Mesothelial cell of epicardium (in vitro differentiated cells): ENCODE measurements around the gene COPG1. TPM values are rescaled to one million over a fixed set of nuclear protein-coding genes. Genes with fewer than 3 reads are reported as not detected.

Experiments
- DNase-seq, 2 experiments: peaks; one replicate each; pipeline ENCODE4 v3.0.0; 2021; ENCODE audit warnings: low spot score in 2 of 2; ENCODE audit not compliant: unreplicated experiment in 2 of 2
- H3K27ac Mint-ChIP-seq: 2 replicates; pipeline ENCODE4 v1.8.0; 2021; ENCODE audit warnings: mixed read lengths
- H3K27me3 Mint-ChIP-seq: 2 replicates; pipeline ENCODE4 v1.8.0; 2021; ENCODE audit warnings: low read depth, mixed read lengths
- H3K36me3 Mint-ChIP-seq: 2 replicates; pipeline ENCODE4 v1.8.0; 2021; ENCODE audit warnings: mixed read lengths
- H3K4me1 Mint-ChIP-seq: 2 replicates; pipeline ENCODE4 v1.8.0; 2021; ENCODE audit warnings: mixed read lengths
- H3K4me3 Mint-ChIP-seq: 2 replicates; pipeline ENCODE4 v1.8.0; 2021; ENCODE audit warnings: mild to moderate bottlenecking, moderate library complexity, mixed read lengths
- H3K9me3 Mint-ChIP-seq: 2 replicates; pipeline ENCODE4 v1.8.0; 2021; ENCODE audit warnings: mixed read lengths
- total RNA-seq: library from RNA; stranded (reverse); gene quantifications from 3 replicates; pipeline ENCODE4 v1.2.1, GENCODE V29; 2021
- TF ChIP-seq, protein P1 (sequence below): fragments of 200-600 bp; sonication (generic); IDR thresholded peaks from one replicate; pipeline ENCODE4 v1.5.0; 2021; ENCODE audit warnings: antibody characterized with exemption; ENCODE audit not compliant: unreplicated experiment

The COPG1 gene
- total RNA-seq, 1 donor from 2014 or later = 172 TPM

DNA sequence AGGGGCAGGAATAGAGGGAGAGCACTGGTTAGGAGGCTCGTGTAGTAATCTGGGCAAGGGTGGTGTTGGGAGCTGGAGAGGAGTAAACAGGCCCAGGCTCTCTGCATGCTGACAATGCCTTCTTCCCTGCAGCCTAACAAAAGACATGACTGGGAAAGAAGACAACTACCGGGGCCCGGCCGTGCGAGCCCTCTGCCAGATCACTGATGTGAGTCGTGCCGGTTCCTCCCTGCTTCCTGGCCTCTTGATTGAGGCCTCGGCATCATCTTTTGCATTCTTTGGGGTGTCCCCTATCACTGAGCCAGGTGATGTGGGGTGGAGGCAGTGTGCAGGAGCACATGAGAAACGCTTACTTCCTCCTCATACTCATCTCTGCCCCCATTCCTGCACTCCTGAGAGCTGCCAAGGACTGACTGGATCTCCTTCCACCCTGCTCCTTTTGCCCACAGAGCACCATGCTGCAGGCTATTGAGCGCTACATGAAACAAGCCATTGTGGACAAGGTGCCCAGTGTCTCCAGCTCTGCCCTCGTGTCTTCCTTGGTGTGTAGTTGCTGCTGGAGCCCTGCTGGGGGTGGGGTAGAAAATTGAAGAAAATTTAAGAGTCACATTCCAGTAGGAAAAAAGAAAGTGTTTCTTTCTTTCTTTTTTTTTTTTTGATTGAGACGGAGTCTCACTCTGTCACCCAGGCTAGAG lies 5.3 kb downstream of the COPG1 start:
- H3K27ac Mint-ChIP-seq = no peak overlapping the region
- H3K4me1 Mint-ChIP-seq = peaks cover 8% of the 10 kb centered on the region
- H3K4me3 Mint-ChIP-seq = no peak overlapping the region
- H3K9me3 Mint-ChIP-seq = no peaks in the 10 kb centered on the region
- TF ChIP-seq, protein P1, sequence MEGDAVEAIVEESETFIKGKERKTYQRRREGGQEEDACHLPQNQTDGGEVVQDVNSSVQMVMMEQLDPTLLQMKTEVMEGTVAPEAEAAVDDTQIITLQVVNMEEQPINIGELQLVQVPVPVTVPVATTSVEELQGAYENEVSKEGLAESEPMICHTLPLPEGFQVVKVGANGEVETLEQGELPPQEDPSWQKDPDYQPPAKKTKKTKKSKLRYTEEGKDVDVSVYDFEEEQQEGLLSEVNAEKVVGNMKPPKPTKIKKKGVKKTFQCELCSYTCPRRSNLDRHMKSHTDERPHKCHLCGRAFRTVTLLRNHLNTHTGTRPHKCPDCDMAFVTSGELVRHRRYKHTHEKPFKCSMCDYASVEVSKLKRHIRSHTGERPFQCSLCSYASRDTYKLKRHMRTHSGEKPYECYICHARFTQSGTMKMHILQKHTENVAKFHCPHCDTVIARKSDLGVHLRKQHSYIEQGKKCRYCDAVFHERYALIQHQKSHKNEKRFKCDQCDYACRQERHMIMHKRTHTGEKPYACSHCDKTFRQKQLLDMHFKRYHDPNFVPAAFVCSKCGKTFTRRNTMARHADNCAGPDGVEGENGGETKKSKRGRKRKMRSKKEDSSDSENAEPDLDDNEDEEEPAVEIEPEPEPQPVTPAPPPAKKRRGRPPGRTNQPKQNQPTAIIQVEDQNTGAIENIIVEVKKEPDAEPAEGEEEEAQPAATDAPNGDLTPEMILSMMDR = no peak
- H3K36me3 Mint-ChIP-seq = peaks cover 49% of the 10 kb centered on the region
- no peaks in the 10 kb centered on the region for H3K27me3 Mint-ChIP-seq
- no peak for DNase-seq

DNA sequence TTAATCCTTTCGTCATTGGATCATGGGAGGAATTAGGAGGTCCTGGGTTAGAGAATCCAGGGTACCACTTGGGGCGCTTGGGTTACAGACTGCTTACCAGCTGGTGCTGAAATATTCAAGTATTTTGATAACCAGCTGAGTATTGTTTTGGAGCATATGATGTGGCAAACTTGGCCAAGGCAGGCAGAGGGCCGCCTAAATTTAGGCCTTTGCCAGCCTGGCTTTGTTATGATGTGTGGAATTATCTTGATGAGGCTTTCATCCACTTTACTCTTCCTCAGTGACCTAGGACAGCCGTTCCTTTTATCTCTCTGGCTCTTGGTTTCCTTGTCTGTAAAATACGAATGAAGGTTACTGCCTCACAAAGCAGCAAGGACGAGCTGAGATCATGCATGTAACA lies 6.9 kb downstream of the COPG1 start:
- H3K27ac Mint-ChIP-seq = no peak overlapping the region
- peaks cover 51% of the 10 kb centered on the region for H3K36me3 Mint-ChIP-seq
- no peak overlapping the region for H3K4me3 Mint-ChIP-seq

DNA sequence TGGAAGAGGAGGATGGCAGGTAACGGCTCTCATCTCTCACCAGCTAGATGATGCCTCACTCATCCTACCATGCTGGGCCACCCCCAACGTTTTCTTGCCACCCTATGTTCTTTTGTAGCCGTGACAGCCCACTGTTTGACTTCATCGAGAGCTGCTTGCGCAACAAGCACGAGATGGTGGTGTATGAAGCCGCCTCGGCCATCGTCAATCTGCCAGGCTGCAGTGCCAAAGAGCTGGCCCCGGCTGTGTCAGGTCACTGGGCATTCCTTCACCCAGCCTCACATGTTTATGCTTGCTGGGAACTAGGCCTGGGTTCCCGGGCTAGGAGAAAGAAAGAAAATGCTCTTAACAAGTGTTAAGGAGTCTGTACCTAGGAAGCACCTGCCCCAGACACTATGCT lies 8.2 kb downstream of the COPG1 start:
- H3K4me1 Mint-ChIP-seq = no peaks in the 10 kb centered on the region
- H3K9me3 Mint-ChIP-seq = no peaks in the 10 kb centered on the region
- peaks cover 54% of the 10 kb centered on the region for H3K36me3 Mint-ChIP-seq
- no peak overlapping the region for H3K27ac Mint-ChIP-seq
- H3K27me3 Mint-ChIP-seq = no peaks in the 10 kb centered on the region
- H3K4me3 Mint-ChIP-seq = no peak overlapping the region
- TF ChIP-seq, protein P1 = no peak
- DNase-seq = no peak

More for the DNA sequence above, 6.9 kb downstream of the COPG1 start:
- Mint-ChIP-seq H3K27me3 (no peaks in the 10 kb centered on the region), H3K9me3 (no peaks in the 10 kb centered on the region), H3K4me1 (no peaks in the 10 kb centered on the region)
- no peak for DNase-seq
- TF ChIP-seq, protein P1 = no peak

DNA sequence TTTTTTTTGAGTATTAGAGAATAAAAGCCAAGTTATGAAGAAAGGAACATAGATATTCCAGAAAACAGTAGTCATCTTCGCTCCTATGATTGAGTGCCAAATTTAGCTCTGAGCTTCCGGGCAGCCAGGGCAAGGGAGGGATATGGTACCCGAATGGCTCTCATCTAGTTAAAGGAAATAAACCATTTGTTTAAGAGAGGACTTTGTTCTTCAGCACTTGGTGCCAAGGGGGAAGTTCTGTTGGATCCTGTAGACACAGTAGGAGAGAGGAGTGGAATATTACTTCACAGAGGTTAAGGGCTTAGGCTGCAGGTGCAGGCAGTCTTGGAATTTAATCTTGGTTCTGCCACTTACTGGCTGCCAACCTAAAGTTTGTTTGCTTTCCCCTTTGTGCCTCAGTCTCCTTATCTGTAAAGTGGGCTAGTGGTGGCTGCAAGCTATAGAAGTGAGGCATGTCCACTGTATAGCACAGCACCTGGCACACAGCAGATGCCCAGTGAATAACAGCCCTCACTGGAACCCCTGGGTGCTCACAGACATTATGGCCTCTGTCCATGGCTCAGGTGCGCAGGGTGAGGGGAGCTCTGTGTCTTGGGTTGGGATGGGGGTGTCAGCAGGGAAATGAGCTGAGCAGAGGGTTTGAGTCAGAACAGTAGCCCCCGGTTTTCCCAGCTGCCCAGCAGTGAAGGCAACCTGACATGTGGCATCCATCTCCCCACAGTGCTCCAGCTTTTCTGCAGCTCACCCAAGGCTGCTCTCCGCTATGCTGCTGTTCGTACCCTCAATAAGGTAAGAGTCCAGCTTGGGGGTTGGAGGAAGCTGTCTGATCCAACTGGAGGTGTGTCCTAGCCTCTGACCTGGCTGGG lies 10.4 kb downstream of the COPG1 start:
- no peak overlapping the region for H3K4me3 Mint-ChIP-seq
- H3K36me3 Mint-ChIP-seq = peaks cover 57% of the 10 kb centered on the region
- no peak for DNase-seq
- TF ChIP-seq, protein P1 = no peak
- no peak overlapping the region for H3K27ac Mint-ChIP-seq
- no peaks in the 10 kb centered on the region for H3K9me3 Mint-ChIP-seq
- H3K27me3 Mint-ChIP-seq = no peaks in the 10 kb centered on the region
- no peaks in the 10 kb centered on the region for H3K4me1 Mint-ChIP-seq

DNA sequence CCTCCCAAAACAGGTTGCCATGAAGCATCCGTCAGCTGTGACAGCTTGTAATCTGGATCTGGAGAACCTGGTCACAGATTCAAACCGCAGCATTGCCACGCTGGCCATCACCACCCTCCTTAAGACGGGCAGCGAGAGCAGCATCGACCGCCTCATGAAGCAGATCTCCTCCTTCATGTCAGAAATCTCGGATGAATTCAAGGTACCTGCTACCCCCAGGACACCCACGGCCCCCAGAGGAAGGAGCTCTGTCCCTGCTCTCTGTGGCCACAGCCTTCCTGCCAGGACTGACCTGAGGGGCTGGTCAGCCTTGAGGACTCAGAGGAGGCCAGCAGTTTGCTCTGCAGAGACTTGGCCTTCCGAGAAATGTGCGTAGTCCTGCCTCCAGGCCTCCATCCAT lies 11.2 kb downstream of the COPG1 start:
- DNase-seq = no peak
- no peak overlapping the region for H3K4me3 Mint-ChIP-seq
- H3K27me3 Mint-ChIP-seq = no peaks in the 10 kb centered on the region
- TF ChIP-seq, protein P1 = no peak
- H3K27ac Mint-ChIP-seq = no peak overlapping the region
- no peaks in the 10 kb centered on the region for H3K9me3 Mint-ChIP-seq
- H3K4me1 Mint-ChIP-seq = no peaks in the 10 kb centered on the region
- peaks cover 56% of the 10 kb centered on the region for H3K36me3 Mint-ChIP-seq
